GM21737 (cell line): ENCODE data around the gene MBD3L2.
"Not testable (repeated sequence)": the region's sequence is repeated elsewhere in the genome, so short reads cannot be mapped to it uniquely, and the experiment has no call there.

ENCODE experiments used
- ATAC-seq: cut with Tn5 transposase; IDR thresholded peaks from one replicate; pipeline ENCODE4 v1.9.1; 2021; ENCODE audit warnings: mild to moderate bottlenecking, moderate library complexity; ENCODE audit not compliant: unreplicated experiment

The MBD3L2 gene

GRCh38 chr19:7059977-7060376 is 10.9 kb downstream of the MBD3L2 start:
- ATAC-seq, result not testable (repeated sequence)

GRCh38 chr19:7063339-7063738 is 14.2 kb downstream of the MBD3L2 start:
- ATAC-seq, result no peak

GRCh38 chr19:7063764-7064418 is 14.8 kb downstream of the MBD3L2 start:
- ATAC-seq, result no peak

DNA sequence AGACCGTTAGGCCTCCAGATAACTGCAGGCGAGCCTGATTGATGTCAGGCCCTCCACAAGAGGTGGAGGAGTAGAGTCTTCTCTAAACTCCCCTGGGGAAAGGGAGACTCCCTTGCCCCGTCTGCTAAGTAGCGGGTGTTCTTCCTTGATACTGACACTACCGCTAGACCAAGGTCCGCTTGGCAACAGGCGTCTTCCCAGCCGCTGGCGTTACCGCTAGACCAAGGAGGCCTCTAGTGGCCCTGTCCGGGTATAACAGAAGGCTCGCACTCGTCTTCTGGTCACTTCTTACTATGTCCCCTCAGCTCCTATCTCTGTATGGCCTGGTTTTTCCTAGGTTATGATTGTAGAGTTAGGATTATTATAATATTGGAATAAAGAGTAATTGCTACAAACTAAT is 18.0 kb downstream of the MBD3L2 start:
- ATAC-seq, result not testable (repeated sequence)

- no peak for ATAC-seq
These were observed 18.6 kb downstream of the MBD3L2 start for GRCh38 chr19:7067716-7068115.

DNA sequence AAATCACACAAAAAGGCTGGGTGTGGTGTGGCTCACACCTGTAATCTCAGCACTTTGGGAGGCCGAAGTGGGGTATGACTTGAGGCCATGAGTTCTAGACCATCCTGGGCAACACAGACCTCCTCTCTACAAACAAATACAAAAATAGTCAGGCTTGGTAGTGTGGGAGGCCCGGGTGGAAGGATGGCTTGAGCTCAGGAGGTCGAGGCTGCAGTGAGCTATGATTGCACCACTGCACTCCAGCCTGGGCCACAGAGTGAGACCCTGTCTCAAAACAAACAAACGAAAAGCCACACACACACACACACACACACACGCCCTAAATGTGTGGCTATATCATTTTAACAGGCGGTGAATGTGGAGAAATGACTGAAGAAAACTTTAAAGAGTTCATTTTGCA is 19.5 kb downstream of the MBD3L2 start:
- ATAC-seq, result no peak

GRCh38 chr19:7069042-7069903 is 20.2 kb downstream of the MBD3L2 start, which contains the start of gene ZNF557:
Gene ZNF557, plus strand, starts transcription at chr19:7069703. Its CDS starts 5,372 bp downstream, at chr19:7075075.
- peak; percentile 90 for ATAC-seq

DNA sequence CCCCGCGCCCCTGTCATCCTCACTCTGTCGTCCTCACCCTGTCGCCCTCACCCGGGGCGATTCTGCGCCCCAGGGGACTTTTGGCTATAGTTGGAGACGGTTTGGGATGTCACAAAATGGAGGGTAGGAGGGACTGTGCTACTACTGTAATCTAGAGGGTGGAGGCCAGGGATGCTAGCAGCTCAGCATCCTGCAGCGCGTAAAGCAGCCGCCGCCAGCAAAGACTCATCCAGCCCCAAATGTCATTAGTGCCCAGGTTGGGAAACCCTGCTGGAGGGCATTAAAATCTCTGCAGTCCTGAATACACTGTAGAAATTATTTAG is 20.7 kb downstream of the MBD3L2 start:
- no peak for ATAC-seq

GRCh38 chr19:7072541-7072940 is 23.4 kb downstream of the MBD3L2 start:
- ATAC-seq, result no peak

DNA sequence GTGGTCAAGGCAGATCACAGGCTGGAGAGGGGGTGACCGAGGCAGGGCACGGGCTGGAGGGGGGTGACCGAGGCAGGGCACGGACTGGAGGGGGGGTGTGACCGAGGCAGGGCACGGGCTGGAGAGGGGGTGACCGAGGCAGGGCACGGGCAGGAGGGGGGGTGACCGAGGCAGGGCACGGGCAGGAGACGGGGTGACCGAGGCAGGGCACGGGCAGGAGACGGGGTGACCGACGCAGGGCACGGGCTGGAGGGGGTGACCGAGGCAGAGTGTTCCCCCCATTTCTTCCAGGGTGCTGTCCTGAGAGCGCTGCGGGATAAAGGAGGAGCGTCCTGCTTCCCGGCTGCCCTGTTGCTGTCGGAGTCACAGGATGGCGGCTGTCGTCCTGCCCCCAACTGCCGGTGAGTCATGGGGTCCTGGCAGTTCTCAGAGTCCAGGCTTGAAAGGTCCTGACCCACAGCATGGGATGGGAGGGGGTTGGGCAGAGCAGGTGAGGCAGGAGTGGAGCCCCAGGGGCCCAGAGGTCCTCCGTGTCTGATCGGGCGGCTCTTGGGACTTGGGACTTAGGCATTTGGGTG is 25.7 kb downstream of the MBD3L2 start:
- no peak for ATAC-seq

- no peak for ATAC-seq
These were observed 27.0 kb downstream of the MBD3L2 start for GRCh38 chr19:7076151-7076550.

GRCh38 chr19:7078008-7078407 is 28.9 kb downstream of the MBD3L2 start:
- ATAC-seq, result no peak

GRCh38 chr19:7083076-7083956 is 34.2 kb downstream of the MBD3L2 start:
- ATAC-seq, result no peak

DNA sequence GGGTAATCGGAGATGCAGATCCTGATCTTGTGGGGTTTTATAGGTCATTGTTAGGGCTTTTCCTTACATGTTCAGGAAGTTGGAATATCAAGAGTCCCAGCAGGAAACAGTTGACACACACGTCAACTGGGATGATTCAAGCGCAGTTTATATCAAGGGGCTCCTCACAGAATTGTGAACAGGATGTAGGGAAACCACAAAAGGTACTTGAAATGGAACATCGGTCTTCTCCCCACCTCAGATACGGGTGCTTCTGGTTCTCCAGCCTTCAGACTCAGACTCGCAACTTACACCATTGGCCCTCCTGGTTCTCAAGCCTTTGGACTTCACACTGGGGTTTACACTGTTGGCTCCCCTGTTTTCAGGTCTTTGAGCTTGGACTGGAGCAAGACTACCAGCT is 39.9 kb downstream of the MBD3L2 start:
- ATAC-seq, result no peak

DNA sequence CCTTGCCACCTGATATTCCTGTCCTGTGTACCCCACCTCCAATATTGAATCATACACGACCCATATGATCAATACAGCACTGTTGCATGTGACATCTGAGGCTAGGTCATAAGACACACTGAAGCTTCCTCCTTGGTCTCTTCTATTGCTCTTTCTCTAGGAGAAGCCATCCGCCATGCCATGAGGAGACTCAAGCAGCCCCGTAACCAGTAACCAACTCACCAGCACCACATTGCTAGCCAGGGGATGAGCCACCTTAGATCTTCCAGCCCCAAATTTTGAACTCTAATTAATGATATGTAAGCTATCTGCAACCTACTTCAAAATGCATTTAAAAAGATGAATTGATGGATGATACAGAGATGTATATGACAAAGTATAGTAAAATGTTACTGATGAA is 49.0 kb downstream of the MBD3L2 start:
- no peak for ATAC-seq

- ATAC-seq, result peak; percentile 92
These were observed 49.8 kb downstream of the MBD3L2 start for GRCh38 chr19:7098701-7099596.

DNA sequence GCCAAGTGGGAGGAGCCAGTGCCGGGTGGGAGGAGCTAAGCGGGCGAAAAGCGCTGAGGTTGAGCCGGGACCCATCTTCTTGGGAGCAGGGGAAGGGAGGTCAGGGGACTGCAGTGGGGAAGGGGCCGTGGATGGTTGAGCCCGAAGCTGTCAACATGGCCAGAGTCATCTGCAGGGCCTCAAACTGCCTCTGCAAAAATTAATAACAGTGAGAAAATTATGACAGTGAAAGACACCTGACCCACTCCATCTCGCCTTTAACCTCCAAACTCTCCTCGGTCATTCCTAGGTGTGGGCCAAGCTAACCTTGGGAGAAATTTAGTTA is 50.4 kb downstream of the MBD3L2 start:
- ATAC-seq, result no peak
